ENCODE data around the gene TMC5.
A peak's percentile ranks its signal among the peaks of the same experiment; 100 is the strongest.
"Not testable (repeated sequence)": the region's sequence is repeated elsewhere in the genome, so short reads cannot be mapped to it uniquely, and the experiment has no call there.

The TMC5 gene, protein sequence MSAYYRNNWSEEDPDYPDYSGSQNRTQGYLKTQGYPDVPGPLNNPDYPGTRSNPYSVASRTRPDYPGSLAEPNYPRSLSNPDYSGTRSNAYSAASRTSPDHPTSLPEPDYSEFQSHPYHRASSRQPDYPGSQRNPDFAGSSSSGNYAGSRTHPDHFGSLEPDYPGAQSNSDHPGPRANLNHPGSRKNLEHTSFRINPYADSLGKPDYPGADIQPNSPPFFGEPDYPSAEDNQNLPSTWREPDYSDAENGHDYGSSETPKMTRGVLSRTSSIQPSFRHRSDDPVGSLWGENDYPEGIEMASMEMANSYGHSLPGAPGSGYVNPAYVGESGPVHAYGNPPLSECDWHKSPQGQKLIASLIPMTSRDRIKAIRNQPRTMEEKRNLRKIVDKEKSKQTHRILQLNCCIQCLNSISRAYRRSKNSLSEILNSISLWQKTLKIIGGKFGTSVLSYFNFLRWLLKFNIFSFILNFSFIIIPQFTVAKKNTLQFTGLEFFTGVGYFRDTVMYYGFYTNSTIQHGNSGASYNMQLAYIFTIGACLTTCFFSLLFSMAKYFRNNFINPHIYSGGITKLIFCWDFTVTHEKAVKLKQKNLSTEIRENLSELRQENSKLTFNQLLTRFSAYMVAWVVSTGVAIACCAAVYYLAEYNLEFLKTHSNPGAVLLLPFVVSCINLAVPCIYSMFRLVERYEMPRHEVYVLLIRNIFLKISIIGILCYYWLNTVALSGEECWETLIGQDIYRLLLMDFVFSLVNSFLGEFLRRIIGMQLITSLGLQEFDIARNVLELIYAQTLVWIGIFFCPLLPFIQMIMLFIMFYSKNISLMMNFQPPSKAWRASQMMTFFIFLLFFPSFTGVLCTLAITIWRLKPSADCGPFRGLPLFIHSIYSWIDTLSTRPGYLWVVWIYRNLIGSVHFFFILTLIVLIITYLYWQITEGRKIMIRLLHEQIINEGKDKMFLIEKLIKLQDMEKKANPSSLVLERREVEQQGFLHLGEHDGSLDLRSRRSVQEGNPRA

GRCh38 chr16:19417640-19418039 is at the start of gene TMC5:
TSS of gene TMC5 (plus strand) at chr16:19417883. CDS start at chr16:19440039, 22,156 bp downstream.
- DNase-seq (ENCODE audit: low read depth in 1 of 2, low spot score in 1 of 2): no peak

- DNase-seq (ENCODE audit: low read depth in 1 of 2, low spot score in 1 of 2): not testable (repeated sequence)
Observed at GRCh38 chr16:19372541-19372940, 45.1 kb upstream of the TMC5 start.

GRCh38 chr16:19374402-19374801 is 43.3 kb upstream of the TMC5 start:
- DNase-seq (ENCODE audit: low read depth in 1 of 2, low spot score in 1 of 2): no peak

DNA sequence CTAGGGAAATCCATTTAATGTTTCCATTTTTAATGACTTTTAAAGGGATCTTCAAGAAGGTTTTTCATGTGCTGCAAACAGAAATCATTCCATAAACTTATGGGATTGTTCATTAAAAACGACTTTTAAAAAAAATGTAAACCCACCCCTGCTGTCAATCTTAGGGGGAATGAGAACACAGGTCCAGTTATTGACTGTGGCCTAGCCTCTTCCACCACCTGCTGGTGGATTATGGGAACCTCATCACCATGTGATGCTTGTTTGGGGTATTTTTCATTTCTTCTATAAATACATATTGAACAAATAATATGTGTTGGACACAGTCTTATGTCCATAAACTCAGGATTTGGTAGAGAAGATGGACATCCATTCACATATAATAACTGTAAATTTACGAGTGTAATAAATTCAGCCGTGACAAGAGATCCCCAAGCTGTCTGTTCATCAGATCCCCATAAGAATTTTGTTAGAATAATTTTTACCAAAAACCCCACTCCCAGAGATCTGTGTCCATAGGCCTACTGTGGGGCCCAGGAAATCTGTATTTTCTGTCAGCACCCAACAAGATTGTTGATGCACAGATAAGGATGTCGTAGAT is 42.0 kb upstream of the TMC5 start:
- DNase-seq (ENCODE audit: low read depth in 1 of 2, low spot score in 1 of 2): no peak

DNA sequence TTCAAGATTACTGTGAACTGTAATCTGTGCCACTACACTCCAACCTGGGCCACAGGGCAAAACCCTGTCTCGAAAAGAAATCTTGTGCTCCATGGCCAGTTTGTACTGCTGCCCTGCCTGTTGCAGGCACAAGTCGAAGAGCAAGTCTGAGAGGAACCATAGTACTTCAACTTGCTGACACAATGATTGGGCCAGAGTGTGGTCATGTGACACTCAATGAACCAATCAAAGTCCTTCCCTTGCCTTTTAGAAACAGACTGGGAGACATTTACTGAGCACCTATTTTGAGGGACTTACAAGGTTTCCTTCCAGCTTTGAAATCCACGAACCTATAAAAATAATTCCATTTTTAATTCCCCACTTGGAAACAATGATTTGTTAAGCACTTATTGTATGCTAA is 39.8 kb upstream of the TMC5 start:
- DNase-seq (ENCODE audit: low read depth in 1 of 2, low spot score in 1 of 2): no peak

DNA sequence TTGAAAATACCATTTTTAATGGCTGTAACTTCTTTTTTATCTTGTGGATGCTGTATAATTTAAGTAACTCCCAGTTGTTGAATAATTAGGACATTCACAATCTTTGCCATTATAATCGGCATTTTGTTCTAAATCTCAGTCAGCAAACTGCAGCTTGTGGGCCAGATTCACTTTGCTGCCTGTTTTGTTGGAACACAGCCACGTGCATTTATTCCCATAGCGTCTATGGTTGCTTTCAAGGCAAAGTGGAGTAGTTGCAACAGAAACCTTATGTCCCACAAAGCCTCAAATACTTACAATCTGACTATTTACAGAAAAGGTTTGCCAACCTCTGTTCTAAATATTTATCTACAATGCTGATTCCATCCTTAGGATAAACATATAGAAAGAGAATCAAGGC is 39.2 kb upstream of the TMC5 start:
- DNase-seq (ENCODE audit: low read depth in 1 of 2, low spot score in 1 of 2): no peak

- DNase-seq (ENCODE audit: low read depth in 1 of 2, low spot score in 1 of 2): no peak
Observed at GRCh38 chr16:19379838-19380237, 37.8 kb upstream of the TMC5 start.

GRCh38 chr16:19380328-19380727 is 37.4 kb upstream of the TMC5 start:
- DNase-seq (ENCODE audit: low read depth in 1 of 2, low spot score in 1 of 2): no peak

DNA sequence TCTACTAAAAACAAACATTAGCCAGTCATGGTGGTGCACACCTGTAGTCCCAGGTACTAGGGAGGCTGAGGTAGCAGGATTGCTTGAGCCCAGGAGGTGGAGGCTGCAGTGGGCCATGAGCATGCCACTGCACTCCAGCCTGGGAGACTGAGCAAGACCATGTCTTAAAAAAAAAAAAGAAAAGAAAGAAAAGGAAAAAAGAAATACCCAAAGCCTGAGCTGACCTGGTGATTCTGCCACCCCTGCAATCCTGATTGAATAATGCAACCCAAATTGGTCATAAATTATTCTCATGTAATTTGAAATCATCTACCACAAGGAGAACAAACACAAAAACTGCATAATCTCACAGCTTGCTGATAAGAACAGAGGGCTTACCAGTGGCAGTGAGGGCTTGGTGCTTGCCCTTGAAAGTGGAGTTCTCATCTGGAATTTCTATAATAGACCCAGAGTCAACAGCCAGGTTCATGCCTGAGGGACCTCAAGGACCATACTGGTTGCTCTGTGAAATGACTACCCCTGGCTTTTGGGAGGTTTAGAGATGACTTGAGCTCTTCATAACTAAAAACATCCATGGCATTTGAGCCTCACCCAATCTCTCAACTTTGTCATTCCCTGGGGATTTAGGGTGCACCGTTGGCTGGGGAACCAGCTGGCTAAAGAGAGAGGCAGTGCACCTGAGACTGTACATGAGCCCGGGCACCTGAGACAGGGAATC is 35.4 kb upstream of the TMC5 start:
- DNase-seq (ENCODE audit: low read depth in 1 of 2, low spot score in 1 of 2): no peak

DNA sequence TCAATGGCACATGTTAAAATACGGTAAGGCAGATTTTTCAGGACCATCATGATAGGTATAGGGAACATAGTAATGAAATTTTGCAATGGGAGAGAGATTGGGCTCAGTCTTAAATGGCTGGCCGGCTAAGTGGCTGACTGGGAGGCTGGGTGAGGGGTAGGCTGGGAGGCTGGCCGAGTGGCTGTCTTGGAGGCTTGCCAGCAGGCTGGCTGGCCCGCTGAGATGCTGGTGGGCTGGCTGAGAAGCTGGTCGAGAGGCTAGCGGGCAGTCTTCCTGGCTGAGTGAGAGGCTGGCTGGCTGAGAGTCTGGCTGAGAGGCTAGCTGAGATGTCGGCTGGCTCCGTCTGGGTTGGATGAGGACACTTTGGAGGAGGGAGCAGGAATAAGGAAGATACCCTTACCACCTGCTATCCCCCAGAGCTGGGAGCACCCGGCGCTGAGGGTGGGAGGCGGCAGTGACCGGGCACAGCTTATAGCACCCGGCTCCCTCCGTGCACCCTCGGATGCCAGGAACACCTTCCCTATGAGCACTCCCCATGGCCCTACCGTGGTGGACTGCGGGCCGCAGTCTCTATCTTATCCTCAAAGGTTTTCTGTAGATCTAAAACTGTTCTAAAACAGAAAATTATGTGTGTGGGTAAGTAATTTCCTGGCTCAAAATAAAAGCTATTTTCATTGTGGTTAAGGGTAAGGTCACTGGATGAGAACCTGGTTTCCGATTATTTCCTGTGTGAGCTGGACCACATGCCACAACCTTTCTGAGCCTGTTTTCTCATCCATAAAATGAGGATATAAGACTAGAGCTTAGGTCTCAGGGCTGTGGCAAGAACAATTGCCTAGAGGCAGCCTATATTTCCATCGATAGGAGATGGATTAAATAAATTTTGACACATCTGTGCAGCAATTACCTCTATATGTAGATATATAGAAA is 34.5 kb upstream of the TMC5 start:
- no peak for DNase-seq (ENCODE audit: low read depth in 1 of 2, low spot score in 1 of 2)

DNA sequence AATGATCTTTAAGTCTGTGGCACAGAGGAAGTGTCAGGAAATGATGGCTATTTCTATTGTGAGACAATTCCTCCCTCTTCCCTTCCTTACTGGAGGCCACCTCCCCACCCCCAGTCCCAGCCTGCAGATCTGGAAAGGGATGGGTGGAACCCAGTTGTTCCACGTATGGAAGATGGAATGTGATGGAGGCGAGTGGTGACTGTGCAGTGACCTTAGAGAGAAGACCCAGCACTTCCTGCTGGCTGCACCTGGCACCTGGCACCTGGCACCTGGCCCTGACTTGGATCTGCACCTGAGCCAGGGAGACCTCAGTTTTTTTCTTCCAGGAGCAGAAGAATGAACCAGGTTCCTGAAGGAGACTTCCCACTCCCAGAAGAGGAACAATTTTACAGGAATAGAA is 33.0 kb upstream of the TMC5 start:
- DNase-seq (ENCODE audit: low read depth in 1 of 2, low spot score in 1 of 2): no peak

GRCh38 chr16:19386525-19386924 is 31.2 kb upstream of the TMC5 start:
- DNase-seq (ENCODE audit: low read depth in 1 of 2, low spot score in 1 of 2): no peak

DNA sequence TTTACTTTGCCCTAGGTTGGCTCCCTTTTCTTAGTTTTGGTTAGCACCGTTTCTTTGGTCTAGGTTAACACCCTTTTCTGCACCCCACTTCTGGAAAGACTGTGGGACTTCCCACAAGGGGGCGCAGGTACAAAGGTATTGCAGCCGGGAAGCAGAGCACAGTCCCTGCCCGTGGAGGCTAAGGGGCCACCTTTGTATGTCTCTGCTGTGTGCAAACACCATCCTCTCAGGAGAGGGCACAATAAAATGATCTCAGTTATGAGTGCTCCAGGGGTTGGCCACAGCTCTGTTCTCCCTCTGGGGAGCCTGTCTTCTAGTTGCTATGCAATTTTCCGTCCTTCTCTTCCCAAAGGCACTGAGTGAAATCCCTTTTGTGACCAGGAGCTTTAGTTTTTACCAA is 28.4 kb upstream of the TMC5 start:
- peak in 1 of 2 donors; percentile 2 for DNase-seq (ENCODE audit: low read depth in 1 of 2, low spot score in 1 of 2)

GRCh38 chr16:19391185-19391776 is 26.4 kb upstream of the TMC5 start:
- DNase-seq (ENCODE audit: low read depth in 1 of 2, low spot score in 1 of 2): not testable (repeated sequence)

DNA sequence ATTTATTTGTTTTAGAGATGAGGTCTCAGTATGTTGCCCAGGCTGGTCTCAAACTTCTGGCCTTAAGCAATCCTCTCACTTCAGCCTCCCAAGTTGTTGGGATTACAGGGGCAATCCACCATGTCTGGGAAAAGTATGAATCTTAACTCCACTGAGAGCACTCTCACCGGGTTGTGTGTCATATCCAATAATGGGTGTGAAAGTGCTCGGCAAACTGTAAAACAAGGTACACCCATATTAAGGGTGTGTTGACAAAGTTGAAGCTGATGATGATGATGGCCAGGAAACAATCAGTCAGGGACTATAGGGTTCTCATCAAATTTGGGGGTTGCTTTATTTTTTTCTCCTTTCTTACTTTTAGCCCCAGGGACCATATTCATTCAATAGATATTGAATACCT is 25.3 kb upstream of the TMC5 start:
- no peak for DNase-seq (ENCODE audit: low read depth in 1 of 2, low spot score in 1 of 2)

GRCh38 chr16:19393226-19394111 is 24.2 kb upstream of the TMC5 start:
- DNase-seq (ENCODE audit: low read depth in 1 of 2, low spot score in 1 of 2): no peak

DNA sequence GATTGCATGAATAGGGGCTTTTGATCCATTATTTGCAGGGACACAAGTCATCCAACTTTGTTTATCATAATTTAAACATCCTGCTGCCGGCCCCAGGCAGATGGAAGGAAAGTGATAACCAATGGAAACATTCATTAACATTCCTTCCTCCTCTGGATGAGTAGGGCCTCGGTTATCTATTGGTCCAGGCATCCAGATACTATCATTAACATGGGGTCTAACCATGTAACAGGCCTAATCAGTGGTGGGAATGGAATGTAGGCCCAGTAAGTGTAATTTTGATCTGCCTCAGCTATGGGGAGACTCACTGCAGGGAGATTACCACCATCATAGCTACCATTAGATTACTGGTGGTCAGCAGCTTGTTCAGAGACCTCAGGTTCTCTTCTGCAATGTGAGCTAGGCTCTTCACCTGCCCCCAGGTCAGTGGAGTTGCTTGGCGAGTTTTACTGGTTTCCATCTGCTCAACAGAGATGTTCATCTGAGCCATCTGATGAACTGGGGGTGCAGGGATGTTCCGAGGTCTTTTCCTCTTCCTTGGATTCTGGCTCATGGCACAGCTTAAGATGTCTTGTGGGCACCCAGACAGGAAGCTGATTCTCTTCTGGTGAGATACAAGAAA is 21.9 kb upstream of the TMC5 start:
- not testable (repeated sequence) for DNase-seq (ENCODE audit: low read depth in 1 of 2, low spot score in 1 of 2)

- DNase-seq (ENCODE audit: low read depth in 1 of 2, low spot score in 1 of 2): no peak
Observed at GRCh38 chr16:19396555-19397011, 21.1 kb upstream of the TMC5 start.
